Transverse colon (tissue), 4 donors: ENCODE results near the gene KIF20A. TPM values are rescaled to one million over a fixed set of nuclear protein-coding genes. Genes with fewer than 3 reads are reported as not detected.

Experiments
- DNase-seq: peaks from one replicate; pipeline ENCODE4 v3.0.0-alpha.2; 2019
- H3K27ac ChIP-seq, 4 donors: fragments of 200-600 bp; sonication (generic); 2 replicates each; pipeline ENCODE4 v1.5.1; 2016 to 2018; ENCODE audit warnings: inconsistent platforms in 4 of 4
- H3K27me3 ChIP-seq: fragments of 200-600 bp; sonication (generic); 2 replicates; pipeline ENCODE4 v1.5.1; 2017; ENCODE audit warnings: inconsistent platforms
- H3K36me3 ChIP-seq, 4 donors: fragments of 200-600 bp; sonication (generic); 2 replicates each; pipeline ENCODE4 v1.5.1; 2017 to 2019; ENCODE audit warnings: inconsistent platforms in 4 of 4
- H3K4me1 ChIP-seq, 4 donors: fragments of 200-600 bp; sonication (generic); 2 replicates each; pipeline ENCODE4 v1.5.1; 2017 to 2020; ENCODE audit warnings: inconsistent platforms in 4 of 4
- H3K4me3 ChIP-seq, 4 donors: fragments of 200-600 bp; sonication (generic); 1 replicate in 1 of 4; 2 replicates in 3 of 4; pipeline versions ENCODE4 v1.5.1 to v1.6.1; 2017 to 2019; ENCODE audit warnings: inconsistent platforms in 4 of 4
- H3K9me3 ChIP-seq, 2 donors: fragments of 200-600 bp; sonication (generic); 2 replicates each; pipeline ENCODE4 v1.5.1; 2017 to 2019; ENCODE audit warnings: inconsistent platforms in 2 of 2
- CTCF ChIP-seq, 5 experiments: fragments of 200-600 bp in 3 of 5; fragments of 450-650 bp in 2 of 5; sonication (generic) in 3 of 5; IDR thresholded peaks; 1 replicate in 2 of 5; 2 replicates in 3 of 5; pipeline ENCODE4 v1.5.1; 2016 to 2017; ENCODE audit warnings: antibody characterized with exemption in 5 of 5, inconsistent platforms in 3 of 5, mild to moderate bottlenecking in 2 of 5, moderate library complexity in 1 of 5
- EP300 ChIP-seq: sonication (generic); formaldehyde crosslinking; IDR thresholded peaks from one replicate; pipeline ENCODE4 v1.6.1; 2017; ENCODE audit warnings: antibody characterized with exemption, low read depth
- POLR2A ChIP-seq: fragments of 450-650 bp; IDR thresholded peaks from one replicate; pipeline ENCODE4 v1.6.1; 2016; ENCODE audit warnings: antibody characterized with exemption, mild to moderate bottlenecking, moderate library complexity
- POLR2AphosphoS5 ChIP-seq, 3 donors: sonication (generic); formaldehyde crosslinking; IDR thresholded peaks; one replicate each; pipeline ENCODE4 v1.6.1; 2016; ENCODE audit warnings: antibody characterized with exemption in 3 of 3
- WGBS, 2 donors: methylation state at CpG; one replicate each; pipeline ENCODE4 v1.1.5; 2018; ENCODE audit warnings: low coverage in 1 of 2; 5-methylcytosine and 5-hydroxymethylcytosine counted together
- in situ Hi-C, 4 donors: fragments of 200-750 bp; cut with MboI; loops; one replicate each; pipeline versions ENCODE4 v1.15.0 to v1.15.1; 2017; ENCODE audit warnings: low sequenced_read_pairs in 3 of 4, low pct_ligation_motif_present in 1 of 4, low pct_unique_long_range_greater_than_20kb in 1 of 4
- intact Hi-C: fragments of 100-400 bp; cut with DNase I; formaldehyde crosslinking; loops from one replicate; pipeline ENCODE4 v1.15.1; 2023; ENCODE audit warnings: low total_unique reads
- total RNA-seq, 4 donors: library from RNA; depleted of rRNA; stranded (reverse); fragments of >200 nt; gene quantifications; one replicate each; pipeline ENCODE4 v1.1.0, GENCODE V29; 2016

The KIF20A gene
- total RNA-seq, 4 donors from 2014 or later: 1.9 to 5.0 (median 1.9) TPM; not detected in 1

GRCh38 chr5:138212828-138213160 is 33.9 kb downstream of the KIF20A start:
- H3K4me1 ChIP-seq: peaks cover 12 to 30% (median 18%) of the 10 kb centered on the region in 4 donors
- peak overlapping the region; percentile 87 to 100 (median 98) for H3K4me3 ChIP-seq
- no peaks in the 10 kb centered on the region for H3K36me3 ChIP-seq
- H3K27ac ChIP-seq: peak overlapping the region; percentile 77 to 88 (median 85)
- TF ChIP-seq POLR2A: no peak
- no peak for TF ChIP-seq CTCF (IDR thresholded peaks at IDR 0.05)
- no peak for TF ChIP-seq EP300
- no peak for TF ChIP-seq POLR2AphosphoS5 (IDR thresholded peaks at IDR 0.05)
- intact Hi-C loops (no loop called here), in situ Hi-C loops (no loop called here)
- WGBS, 2 donors: 0% methylated on average over 5 of the region's 8 CpGs; no CpG with 5 or more reads in 1 of the 2 donors
- peak; percentile 11 for DNase-seq
- H3K27me3 ChIP-seq: no peaks in the 10 kb centered on the region
- H3K9me3 ChIP-seq: no peaks in the 10 kb centered on the region

GRCh38 chr5:138213161-138214029 is 34.5 kb downstream of the KIF20A start, which contains the start of gene CDC23:
Gene CDC23, minus strand, starts transcription at chr5:138213323. Its CDS starts 11 bp downstream, at chr5:138213312.
- intact Hi-C loops (no loop called here), in situ Hi-C loops (no loop called here)
- no peak for TF ChIP-seq CTCF (IDR thresholded peaks at IDR 0.05)
- no peak for TF ChIP-seq EP300
- TF ChIP-seq POLR2A: peak; percentile 60
- peak; percentile 54 to 75 (median 58) for TF ChIP-seq POLR2AphosphoS5 (IDR thresholded peaks at IDR 0.05)
- WGBS, 2 donors: 3% methylated on average over 11 to 32 of the region's 32 CpGs
- peak; percentile 92 for DNase-seq
- peak within 1 kb of the TSS; percentile 87 to 100 (median 98) for H3K4me3 ChIP-seq
- H3K27me3 ChIP-seq: no peaks in the 10 kb centered on the region
- H3K4me1 ChIP-seq: peaks cover 12 to 30% (median 18%) of the 10 kb centered on the region in 4 donors
- peak within 1 kb of the TSS; percentile 77 to 88 (median 85) for H3K27ac ChIP-seq
- no peaks in the 10 kb centered on the region for H3K9me3 ChIP-seq
- no peaks in the 10 kb centered on the region for H3K36me3 ChIP-seq

- Histone ChIP-seq H3K9me3 (no peaks in the 10 kb centered on the region), H3K4me3 (no peak overlapping the region), H3K27ac (no peak overlapping the region), H3K27me3 (no peaks in the 10 kb centered on the region), H3K36me3 (no peaks in the 10 kb centered on the region), H3K4me1 (peaks cover 9 to 16% (median 13%) of the 10 kb centered on the region in 4 donors)
- intact Hi-C loops (no loop called here), in situ Hi-C loops (no loop called here)
- 83 to 86% methylated on average over 2 of the region's 2 CpGs for WGBS, 2 donors
- DNase-seq: no peak
- TF ChIP-seq POLR2A (no peak), POLR2AphosphoS5 (IDR thresholded peaks at IDR 0.05) (no peak), CTCF (IDR thresholded peaks at IDR 0.05) (no peak), EP300 (no peak)
Measured at GRCh38 chr5:138216799-138217198, 37.9 kb downstream of the KIF20A start.

- no peak overlapping the region for H3K4me3 ChIP-seq
- no peak for DNase-seq
- no peak overlapping the region for H3K27ac ChIP-seq
- TF ChIP-seq CTCF (IDR thresholded peaks at IDR 0.05) (no peak), POLR2A (no peak), EP300 (no peak), POLR2AphosphoS5 (IDR thresholded peaks at IDR 0.05) (no peak)
- H3K36me3 ChIP-seq: no peaks in the 10 kb centered on the region
- peaks cover 0 to 5% of the 10 kb centered on the region in 2 donors for H3K9me3 ChIP-seq
- intact Hi-C loops (no loop called here), in situ Hi-C loops (no loop called here)
- WGBS, 2 donors: 88% methylated on average over 1 of the region's 1 CpG; no CpG with 5 or more reads in 1 of the 2 donors
- no peaks in the 10 kb centered on the region for H3K27me3 ChIP-seq
- H3K4me1 ChIP-seq: no peaks in the 10 kb centered on the region
Measured at GRCh38 chr5:138223532-138223931, 44.6 kb downstream of the KIF20A start.
